GM21529 (cell line): ENCODE measurements around the gene MYL7.

ENCODE experiments used
- ATAC-seq: cut with Tn5 transposase; IDR thresholded peaks from one replicate; pipeline ENCODE4 v1.9.1; 2021; ENCODE audit not compliant: unreplicated experiment

The MYL7 gene

GRCh38 chr7:44101966-44102845 is 38.9 kb downstream of the MYL7 start:
- ATAC-seq, result no peak

DNA sequence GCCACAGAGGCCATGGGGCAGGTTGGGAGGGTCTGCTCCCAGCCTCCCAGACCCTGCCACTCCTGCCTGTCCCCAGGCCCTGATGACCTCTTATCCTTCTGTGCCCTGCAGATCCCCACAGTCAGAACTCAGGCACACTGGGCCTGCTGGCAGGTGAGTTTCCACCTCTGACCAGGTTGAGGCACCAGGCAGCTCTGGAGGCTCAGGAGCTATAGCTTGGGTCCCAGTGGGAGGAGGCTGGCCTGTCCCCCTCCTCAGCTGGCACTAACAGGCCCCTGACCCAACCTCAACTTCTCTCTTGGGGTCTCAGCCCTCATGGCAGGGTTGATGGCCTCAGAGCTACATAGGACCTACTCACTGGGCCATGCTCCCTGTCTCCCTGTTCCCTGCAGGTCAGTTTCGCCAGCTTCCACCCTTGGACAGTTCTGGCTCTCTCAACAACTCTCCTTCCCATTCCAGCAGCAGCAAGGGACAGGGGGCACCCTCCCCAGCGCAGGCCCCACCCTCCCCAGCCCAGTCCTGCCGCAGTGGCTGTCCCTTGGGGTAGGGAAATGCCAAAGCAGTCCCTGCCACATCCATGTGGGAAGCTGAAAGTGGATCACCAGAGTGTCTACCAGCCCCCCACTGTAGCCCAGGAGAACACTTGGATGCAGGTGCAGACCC is 39.7 kb downstream of the MYL7 start:
- no peak for ATAC-seq

- ATAC-seq, result no peak
Measured at GRCh38 chr7:44100458-44101302, 40.5 kb downstream of the MYL7 start.

GRCh38 chr7:44099669-44100068 is 41.5 kb downstream of the MYL7 start:
- ATAC-seq, result no peak

- no peak for ATAC-seq
Measured at GRCh38 chr7:44098092-44099068, 42.8 kb downstream of the MYL7 start.

- peak; percentile 76 for ATAC-seq
Measured at GRCh38 chr7:44097064-44097932, 43.8 kb downstream of the MYL7 start.

- ATAC-seq, result no peak
Measured at GRCh38 chr7:44096326-44096881, 44.7 kb downstream of the MYL7 start.

DNA sequence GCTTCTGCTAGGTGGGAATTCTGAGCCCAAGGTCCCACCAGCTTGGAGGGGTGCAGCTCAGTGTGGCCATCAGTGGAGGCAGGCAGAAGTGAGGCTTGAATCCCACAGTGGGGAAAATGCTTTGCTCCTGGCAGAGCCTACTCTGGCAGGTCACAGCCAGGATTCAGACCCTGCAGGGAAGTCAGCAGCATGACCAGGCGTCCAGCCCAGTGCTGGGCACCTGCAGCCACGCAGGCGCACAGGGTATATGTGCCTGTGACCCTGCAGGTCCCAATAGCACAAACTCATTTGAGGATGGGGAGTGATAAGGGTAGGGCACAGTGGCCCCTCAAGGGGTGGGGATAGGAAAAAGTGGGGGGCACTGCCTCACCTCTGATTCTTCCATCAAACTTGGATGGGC is 45.4 kb downstream of the MYL7 start:
- no peak for ATAC-seq

GRCh38 chr7:44094883-44095592 is 46.1 kb downstream of the MYL7 start:
- ATAC-seq, result no peak

- no peak for ATAC-seq
Measured at GRCh38 chr7:44094365-44094764, 46.8 kb downstream of the MYL7 start.

GRCh38 chr7:44093102-44093641 is 48.0 kb downstream of the MYL7 start:
- no peak for ATAC-seq
